ENCODE measurements around the gene OPN3. TPM values are rescaled to one million over a fixed set of nuclear protein-coding genes. Genes with fewer than 3 reads are reported as not detected.

Gene OPN3
- total RNA-seq, 1 experiment from 2014 or later: 106 TPM

DNA sequence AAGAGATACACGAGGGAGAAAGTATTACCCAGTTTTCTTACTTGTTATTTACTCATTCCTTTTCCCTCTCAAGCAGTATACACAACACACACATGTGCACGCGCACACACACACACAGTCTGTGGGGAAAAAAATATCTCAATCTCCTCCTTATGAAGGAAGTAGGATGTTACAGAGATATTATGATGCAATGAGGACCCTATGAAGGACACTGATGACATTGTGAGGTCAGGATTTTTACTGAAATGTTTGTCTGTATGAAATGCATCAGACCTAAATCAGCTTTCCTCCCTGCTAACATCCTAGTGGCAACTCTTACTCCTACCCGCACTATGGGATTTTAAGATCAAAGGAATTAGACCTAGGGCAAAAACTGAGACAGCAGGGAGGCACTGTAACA, 11.8 kb upstream of the OPN3 start, which contains the start of gene WDR64:
Gene WDR64 (plus strand): TSS at position 270 of the 400 bp plus-strand sequence. CDS start 204 bp downstream, outside the sequence.
- DNase-seq (ENCODE audit: low read depth): no peak
- in situ Hi-C loops (cut with HindIII; ENCODE audit: low pct_unique_long_range_greater_than_20kb, low sequenced_read_pairs): no loop called here

DNA sequence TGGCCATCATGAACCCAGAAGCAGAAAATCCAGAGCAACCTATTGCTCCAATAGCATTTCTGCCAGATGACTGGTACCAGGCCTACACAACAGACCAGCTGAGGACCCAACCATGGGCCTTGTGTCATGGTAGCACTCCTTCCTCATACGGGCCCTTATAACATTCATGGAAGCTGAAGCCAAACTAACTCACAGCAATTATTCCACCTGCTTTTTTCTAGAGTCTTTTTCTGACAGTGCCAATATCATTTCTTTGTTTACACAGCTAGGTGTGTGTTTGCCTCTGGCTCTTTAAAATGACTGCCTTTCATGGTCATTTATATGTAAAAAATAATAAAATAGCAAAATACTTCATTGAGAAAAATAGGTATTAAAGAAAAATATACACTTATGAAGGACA, 8.0 kb upstream of the OPN3 start:
- DNase-seq (ENCODE audit: low read depth): no peak
- in situ Hi-C loops (cut with HindIII; ENCODE audit: low pct_unique_long_range_greater_than_20kb, low sequenced_read_pairs): no loop called here

DNA sequence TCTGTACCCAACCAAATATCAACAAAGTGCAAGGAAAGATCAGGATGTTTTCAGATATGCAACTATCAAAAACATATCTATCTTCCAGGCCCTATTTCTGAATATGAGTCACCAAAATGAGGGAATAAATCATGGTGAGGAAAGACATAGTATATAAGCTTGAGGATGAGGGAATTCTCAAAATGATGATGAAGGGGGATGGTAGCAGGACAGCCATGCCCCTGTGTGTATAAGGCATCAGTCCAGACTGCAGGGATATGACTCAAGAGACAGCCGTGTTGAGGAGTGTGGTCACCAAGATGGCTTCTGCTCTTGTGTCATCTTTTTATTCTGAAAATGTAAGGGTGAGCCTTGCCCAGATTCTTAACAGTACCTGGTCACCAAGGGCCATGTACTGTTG, 7.5 kb upstream of the OPN3 start:
- no peak for DNase-seq (ENCODE audit: low read depth)
- in situ Hi-C loops (cut with HindIII; ENCODE audit: low pct_unique_long_range_greater_than_20kb, low sequenced_read_pairs): no loop called here

DNA sequence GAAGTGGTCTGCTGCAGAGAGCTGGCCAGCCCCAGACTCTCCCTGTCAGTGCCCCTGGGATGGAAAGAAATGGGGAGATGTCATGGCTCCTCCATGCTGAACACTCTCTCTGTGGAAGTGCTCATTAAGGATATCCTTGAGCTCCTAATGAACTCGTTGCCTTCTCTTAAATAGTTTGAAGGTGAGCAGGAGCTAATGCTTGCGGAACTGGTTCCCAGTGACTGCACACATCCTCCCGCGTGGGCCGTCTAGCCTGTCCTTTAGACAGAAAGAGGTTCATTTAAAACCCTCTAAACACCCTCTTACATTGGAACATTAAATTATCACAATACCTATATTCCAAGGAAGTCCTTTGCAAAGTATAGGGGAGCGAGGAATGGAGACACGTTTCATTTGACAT, 6.0 kb upstream of the OPN3 start:
- in situ Hi-C loops (cut with HindIII; ENCODE audit: low pct_unique_long_range_greater_than_20kb, low sequenced_read_pairs): no loop called here
- DNase-seq (ENCODE audit: low read depth): no peak

DNA sequence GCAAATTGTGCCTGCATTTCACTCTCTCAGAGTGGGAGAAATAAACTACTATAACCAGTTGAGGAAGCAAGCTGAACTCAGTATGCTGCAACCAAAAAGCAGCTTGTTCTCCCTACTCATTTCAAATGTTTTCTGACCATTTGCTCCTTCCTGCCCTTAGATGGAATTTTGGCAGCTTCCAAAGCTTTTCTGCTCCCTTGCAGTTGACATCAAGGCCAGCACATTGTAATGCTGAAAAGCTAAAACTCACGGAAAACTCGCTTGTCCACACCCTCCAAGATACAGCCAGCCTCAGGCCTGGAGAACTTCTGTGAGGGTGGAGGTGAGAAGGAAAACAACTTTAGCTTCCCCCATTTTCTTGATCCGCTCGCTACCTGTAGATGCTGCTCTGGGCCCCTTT, 5.0 kb upstream of the OPN3 start:
- DNase-seq (ENCODE audit: low read depth): no peak
- in situ Hi-C loops (cut with HindIII; ENCODE audit: low pct_unique_long_range_greater_than_20kb, low sequenced_read_pairs): no loop called here

DNA sequence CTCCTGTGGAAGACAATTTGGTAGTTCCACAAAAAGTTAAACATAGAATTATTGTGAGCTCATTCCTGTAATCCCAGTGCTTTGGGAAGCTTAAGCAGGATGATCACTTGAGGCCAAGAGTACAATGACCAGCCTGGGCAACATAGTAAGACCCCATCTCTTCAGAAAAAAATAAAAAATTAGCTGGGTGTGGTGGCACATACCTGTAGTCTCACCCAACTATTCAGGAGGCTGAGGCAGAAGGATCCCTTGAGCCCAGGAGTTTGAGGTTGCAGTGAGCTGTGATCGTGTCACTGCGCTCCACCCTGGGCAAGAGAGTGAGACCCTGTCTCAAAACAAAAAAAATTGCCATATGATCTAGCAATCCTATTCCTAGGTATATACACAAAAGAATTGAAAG, 4.1 kb upstream of the OPN3 start:
- no peak for DNase-seq (ENCODE audit: low read depth)
- in situ Hi-C loops (cut with HindIII; ENCODE audit: low pct_unique_long_range_greater_than_20kb, low sequenced_read_pairs): no loop called here

DNA sequence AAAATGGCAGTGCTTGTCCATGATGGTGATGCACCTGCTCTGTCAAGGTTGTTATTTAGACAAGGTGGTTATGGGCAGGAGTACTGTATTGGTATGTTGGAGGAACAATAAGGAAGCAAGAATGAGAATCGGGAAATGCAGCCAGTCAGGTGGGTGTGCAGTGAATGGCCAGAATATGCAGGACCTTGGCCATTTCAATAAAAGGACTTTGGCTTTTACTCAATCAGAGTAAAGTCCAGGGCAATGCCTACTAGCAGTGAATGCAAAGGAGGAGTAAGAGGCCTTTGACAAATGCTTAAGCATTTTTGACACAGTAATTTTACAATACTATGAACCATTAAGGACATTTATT, 2.4 kb upstream of the OPN3 start:
- DNase-seq (ENCODE audit: low read depth): no peak
- in situ Hi-C loops (cut with HindIII; ENCODE audit: low pct_unique_long_range_greater_than_20kb, low sequenced_read_pairs): no loop called here

DNA sequence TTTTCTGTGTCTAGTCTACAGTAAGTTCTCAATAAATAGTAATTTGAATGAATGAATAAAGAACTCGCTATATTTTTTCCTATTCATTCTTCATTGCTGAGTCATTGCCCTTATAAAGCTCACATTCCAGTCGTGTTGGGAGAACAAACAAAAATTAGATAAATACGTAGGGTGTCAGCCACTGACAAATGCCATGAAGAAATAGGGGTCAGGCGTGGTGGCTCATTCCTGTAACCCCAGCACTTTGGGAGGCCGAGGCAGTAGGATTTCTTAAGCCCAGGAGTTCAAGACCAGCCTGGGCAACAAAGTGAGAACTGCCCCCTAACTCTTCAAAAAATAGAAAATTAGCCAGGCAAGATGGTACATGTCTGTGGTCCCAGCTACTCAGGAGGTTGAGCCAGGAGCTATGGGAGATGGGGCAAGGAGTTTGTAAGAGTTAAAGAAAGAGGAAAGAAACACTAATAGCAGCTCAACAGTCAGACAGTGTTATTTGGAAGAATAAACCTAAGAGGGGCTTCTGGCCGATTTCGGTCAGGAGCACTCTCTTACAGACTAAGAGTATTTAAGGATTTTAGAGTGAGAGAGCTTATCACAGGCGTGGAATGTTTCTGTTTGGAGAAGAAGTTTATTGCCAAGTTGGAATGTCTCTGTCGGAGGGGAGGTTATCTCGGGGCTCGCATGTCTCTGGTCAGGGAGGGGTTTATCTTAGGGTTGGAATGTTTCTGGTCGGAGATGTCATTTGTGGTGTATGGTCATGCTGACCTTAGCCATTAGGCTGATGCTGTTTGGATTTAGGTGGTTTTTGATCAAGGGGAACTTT, 1.8 kb upstream of the OPN3 start:
- in situ Hi-C loops (cut with HindIII; ENCODE audit: low pct_unique_long_range_greater_than_20kb, low sequenced_read_pairs): no loop called here
- peak; percentile 72 for DNase-seq (ENCODE audit: low read depth)

DNA sequence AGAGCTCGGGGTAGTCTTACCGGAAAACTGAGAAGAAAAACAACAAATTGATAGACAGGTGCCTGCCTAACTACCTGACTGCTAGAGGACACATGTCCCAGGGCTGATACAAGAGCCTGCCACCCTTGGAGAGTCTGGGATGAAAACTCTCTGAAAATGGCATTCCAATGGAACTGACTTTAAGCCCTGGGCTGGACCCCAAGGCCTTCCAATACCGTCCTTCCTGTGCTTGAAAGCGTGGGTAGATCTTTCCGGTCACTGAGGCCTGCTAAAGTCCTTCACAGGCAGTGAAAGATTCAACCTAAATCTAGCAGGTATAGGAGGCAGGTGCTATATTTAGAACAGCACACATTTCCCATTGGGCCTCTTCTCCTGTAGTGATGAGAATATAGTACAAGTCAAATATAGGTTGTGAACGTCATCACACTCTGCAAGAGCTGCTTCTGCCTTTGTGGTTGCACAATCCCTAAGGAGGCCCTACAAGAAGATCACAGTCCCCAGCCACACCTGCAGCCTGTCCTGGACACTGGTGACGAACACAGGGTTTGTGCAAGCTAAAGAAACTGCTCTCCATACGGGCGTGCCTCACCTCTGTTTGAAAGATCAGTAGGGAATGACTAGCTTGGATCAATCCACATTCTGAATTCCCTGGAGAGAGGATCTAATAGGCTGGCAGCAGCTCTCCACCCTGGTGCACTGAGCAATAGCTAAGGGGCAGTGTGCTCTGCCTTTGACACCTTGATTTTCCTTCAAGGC, 876 bp upstream of the OPN3 start:
- in situ Hi-C loops (cut with HindIII; ENCODE audit: low pct_unique_long_range_greater_than_20kb, low sequenced_read_pairs): no loop called here
- peak; percentile 27 for DNase-seq (ENCODE audit: low read depth)

DNA sequence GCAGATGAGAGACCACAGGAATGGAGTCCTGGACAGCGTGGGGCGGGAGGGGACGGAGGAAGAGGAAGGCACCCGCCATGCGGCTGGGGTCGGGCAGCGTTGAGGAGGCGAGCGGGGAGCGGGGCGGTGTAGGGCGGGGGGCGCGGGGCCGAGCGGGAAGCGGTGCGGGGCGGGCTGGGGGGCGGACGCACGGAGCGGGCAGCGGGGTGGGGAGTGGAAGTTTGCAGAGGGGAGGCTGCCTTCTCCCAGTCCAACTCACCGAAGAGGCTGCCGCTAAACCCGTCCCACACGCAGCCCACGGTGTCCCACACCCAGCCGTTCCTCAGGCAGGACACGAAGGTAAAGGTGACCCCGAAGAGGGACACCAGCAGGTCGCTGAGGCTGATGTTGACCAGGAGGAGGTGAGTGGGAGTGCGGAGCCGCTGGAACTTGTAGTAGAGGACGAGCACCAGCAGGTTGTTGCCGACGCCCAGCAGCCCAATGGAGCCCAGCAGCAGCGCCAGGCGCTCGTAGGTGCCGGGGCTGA, 483 bp downstream of the OPN3 start:
- in situ Hi-C loops (cut with HindIII; ENCODE audit: low pct_unique_long_range_greater_than_20kb, low sequenced_read_pairs): no loop called here
- DNase-seq (ENCODE audit: low read depth): peak; percentile 66

DNA sequence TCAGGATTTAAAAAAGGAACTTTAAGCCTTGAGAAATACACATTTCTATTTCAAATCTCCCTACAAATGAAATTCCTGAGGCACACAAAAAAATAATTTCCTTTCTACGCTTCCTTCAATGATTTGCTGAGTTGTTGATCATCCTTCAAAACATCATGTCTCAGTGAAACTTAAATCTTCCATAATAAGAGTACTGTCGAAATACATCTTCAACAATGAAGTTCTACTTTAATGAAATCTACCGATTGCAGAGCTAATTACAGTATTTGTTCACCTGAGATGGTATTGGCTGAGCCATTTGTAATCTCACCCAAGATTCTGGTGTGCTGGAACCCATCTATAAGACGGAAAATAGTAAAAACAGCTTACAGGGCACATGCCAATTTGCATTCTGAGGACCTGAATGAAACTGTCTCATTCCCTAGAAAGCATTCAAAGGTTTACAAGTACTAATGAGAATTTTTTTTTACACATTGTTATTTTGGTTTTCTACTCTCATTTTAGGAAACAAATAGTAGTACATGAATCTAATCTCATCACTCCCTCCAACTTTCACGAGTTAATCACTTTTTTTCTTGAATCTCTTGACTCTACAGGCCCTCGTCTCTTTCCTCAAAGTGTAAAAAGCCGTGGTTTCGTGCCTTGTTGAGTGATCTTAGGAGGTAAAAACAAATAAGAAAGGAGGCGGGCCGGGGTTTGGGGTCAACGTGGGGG, 1.1 kb downstream of the OPN3 start:
- in situ Hi-C loops (cut with HindIII; ENCODE audit: low pct_unique_long_range_greater_than_20kb, low sequenced_read_pairs): no loop called here
- DNase-seq (ENCODE audit: low read depth): no peak

DNA sequence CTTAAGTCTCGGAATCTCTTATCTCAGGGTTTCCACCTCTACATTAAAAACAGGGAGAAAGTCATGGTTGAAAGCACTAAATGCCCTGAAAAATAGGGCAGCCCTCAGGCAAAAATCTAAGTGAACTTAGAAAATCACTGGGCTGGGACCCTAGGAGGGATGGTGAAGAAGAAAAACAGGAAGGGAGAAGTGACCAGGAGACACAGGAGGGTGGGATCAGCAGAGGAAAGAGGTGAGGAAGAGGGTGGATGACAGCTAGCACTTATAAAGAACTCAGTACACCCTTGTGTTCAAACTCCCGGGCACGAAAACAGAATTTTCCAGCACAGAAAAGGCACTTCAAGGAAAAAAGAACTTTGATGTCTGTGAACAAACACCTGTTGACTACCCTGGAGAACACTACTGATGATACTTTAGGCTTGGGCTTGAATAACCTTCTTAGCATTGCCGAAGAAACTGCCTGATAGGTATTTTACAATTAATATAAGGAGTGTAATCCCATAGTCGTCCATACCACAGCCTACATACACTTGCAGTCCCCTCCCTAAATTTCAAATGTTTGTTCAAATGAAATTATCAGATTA, 2.0 kb downstream of the OPN3 start:
- peak; percentile 29 for DNase-seq (ENCODE audit: low read depth)
- in situ Hi-C loops (cut with HindIII; ENCODE audit: low pct_unique_long_range_greater_than_20kb, low sequenced_read_pairs): no loop called here

DNA sequence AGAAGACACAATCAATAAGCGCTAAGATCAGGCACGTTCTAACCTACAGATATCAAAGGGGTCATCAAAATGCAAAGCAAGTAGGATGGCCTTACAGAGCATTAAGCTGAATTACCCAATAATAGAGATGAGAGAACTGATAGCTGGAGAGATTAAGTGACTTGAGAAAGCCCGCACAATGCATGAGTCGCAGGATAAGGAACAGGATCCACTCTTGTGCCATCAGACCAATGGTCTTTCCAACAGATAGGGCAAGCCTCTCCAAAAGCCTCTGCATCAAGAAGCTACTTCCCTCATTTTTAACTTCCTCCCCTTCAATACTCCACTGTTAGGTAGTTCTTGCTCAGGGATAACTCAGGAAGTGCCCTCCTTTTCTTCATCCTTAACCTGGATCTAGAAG, 2.6 kb downstream of the OPN3 start:
- no peak for DNase-seq (ENCODE audit: low read depth)

DNA sequence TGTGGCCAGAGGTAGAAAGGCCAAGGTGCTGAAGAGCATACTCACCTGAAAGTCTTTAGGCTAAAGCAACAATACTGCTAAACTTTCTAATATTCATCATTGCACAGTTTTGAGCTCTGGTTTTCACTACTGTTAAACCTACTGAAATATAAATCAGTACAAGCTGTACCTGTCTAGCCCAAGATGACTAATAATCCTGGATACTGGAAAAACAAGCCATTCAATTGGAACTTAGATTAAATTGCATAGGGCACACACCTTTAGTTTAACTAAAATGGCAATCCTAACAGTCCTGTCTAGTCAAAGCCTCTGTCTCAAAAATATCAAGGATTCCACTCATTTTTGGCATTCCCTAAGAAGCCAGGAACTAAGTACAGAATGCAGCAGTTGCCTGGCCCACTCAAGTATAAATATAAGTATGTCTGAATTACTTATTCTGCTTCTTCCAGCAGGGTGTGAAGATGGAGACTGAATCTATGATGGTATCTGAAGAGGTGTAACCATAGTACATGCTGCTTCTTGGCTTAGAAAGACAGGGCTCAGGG, 3.1 kb downstream of the OPN3 start:
- in situ Hi-C loops (cut with HindIII; ENCODE audit: low pct_unique_long_range_greater_than_20kb, low sequenced_read_pairs): no loop called here

More for the DNA sequence above, 2.6 kb downstream of the OPN3 start:
- in situ Hi-C loops (cut with HindIII; ENCODE audit: low pct_unique_long_range_greater_than_20kb, low sequenced_read_pairs): no loop called here

DNA sequence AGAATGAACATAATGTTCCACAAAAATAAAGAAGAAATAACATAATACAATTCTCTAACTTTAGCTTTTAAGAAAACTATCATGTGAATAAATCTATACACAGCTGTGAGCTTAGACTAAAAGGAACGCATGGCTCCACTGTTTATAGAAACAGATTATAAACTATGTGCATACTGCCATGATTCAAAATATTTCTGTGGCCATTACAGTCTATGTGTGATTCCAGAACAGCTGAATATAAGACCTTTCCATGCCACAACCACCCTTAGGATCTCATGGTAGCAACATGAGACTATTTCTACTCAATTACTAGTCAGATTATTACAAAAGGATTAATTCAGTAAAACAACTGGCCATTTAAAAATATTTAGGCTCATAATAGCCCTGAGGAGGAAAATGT, 3.9 kb downstream of the OPN3 start:
- in situ Hi-C loops (cut with HindIII; ENCODE audit: low pct_unique_long_range_greater_than_20kb, low sequenced_read_pairs): no loop called here
- no peak for DNase-seq (ENCODE audit: low read depth)

More for the DNA sequence above, 3.1 kb downstream of the OPN3 start:
- no peak for DNase-seq (ENCODE audit: low read depth)

DNA sequence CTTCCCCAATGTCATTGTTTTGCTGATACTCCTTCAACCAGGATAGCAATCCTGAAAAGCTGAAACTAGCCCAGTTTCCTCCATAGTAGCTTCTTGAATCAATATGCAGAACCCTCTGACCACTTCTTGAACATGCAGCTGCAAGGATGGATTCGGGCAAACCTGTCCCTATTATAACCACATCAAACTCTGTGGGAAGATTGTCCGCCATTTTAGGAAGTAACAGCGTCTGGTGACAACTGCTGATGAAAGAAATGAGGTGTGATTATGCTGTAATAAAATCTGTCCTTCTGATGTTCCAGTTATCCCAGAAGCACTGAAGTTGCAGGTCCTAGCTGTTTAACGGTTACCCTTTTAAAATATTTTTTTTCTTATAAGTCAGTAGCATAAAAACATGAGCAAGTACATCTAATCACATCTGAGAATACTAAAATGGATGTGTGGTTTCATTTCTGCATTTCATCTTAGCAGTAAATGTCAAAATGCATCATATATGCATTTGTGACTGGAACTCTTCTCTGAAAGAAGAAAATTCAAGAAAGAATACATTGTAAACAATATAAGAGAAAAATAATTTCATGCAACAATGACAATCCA, 4.5 kb downstream of the OPN3 start:
- in situ Hi-C loops (cut with HindIII; ENCODE audit: low pct_unique_long_range_greater_than_20kb, low sequenced_read_pairs): no loop called here

DNA sequence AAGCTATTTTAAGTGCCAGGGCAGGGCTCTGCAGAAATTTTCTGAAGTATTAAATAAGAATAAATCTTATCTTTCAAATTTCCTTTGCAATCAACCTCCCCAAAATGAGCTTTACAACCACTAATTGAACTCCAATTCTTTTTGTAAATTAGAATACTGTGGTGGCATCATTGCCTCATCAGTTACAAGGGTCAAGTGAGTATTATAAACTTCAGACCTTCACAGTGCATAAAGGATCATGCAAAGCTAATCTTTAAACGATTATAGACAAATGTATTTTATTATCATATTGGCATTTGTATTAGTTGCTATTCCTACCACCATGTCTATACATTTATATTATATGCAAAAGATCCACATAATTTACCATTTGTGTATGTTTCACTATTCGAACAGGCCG, 7.2 kb downstream of the OPN3 start:
- DNase-seq (ENCODE audit: low read depth): no peak
- in situ Hi-C loops (cut with HindIII; ENCODE audit: low pct_unique_long_range_greater_than_20kb, low sequenced_read_pairs): no loop called here

More for the DNA sequence above, 4.5 kb downstream of the OPN3 start:
- DNase-seq (ENCODE audit: low read depth): no peak

DNA sequence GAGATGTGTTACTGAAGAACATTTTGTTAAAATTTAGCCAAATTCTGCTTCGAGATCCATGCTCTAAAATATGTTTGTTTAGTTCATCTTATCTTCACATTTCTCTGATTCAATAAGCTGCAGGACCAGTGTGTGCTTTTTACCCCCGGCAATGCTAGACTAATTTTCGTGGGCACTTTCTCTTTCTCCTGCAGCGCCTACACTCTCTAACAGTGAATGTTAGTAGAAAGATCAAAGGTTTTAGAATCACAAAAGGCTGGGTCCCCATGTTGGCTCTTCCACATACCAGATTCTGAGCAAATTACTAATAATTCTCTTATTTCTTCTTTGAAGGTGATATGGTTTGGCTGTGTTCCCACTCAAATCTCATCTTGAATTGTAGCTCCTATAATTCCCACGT, 8.5 kb downstream of the OPN3 start:
- in situ Hi-C loops (cut with HindIII; ENCODE audit: low pct_unique_long_range_greater_than_20kb, low sequenced_read_pairs): no loop called here
- no peak for DNase-seq (ENCODE audit: low read depth)
